CD4-positive, alpha-beta T cell treated with Interleukin-4 for 4 hours (primary cell): ENCODE measurements around the gene IL36A.

Experiments used
- DNase-seq: peaks from one replicate; pipeline ENCODE4 v3.0.0-alpha.2; 2020

IL36A gene

GRCh38 chr2:113009622-113010021, 4.4 kb downstream of the IL36A start:
- DNase-seq, result no peak

GRCh38 chr2:113010088-113010487, 4.8 kb downstream of the IL36A start:
- no peak for DNase-seq

GRCh38 chr2:113011108-113011507, 5.8 kb downstream of the IL36A start:
- no peak for DNase-seq

- DNase-seq, result no peak
These were observed 7.4 kb downstream of the IL36A start for GRCh38 chr2:113012436-113013335.

GRCh38 chr2:113013336-113013661, 8.0 kb downstream of the IL36A start:
- no peak for DNase-seq

GRCh38 chr2:113014067-113014466, 8.8 kb downstream of the IL36A start:
- no peak for DNase-seq

- no peak for DNase-seq
These were observed 9.8 kb downstream of the IL36A start for GRCh38 chr2:113015042-113015441.

GRCh38 chr2:113015655-113016054, 10.4 kb downstream of the IL36A start:
- DNase-seq, result no peak

GRCh38 chr2:113018509-113018908, 13.2 kb downstream of the IL36A start:
- no peak for DNase-seq

- no peak for DNase-seq
These were observed 16.1 kb downstream of the IL36A start for GRCh38 chr2:113021312-113021711.

- DNase-seq, result no peak
These were observed 19.5 kb downstream of the IL36A start for GRCh38 chr2:113024764-113025163.

- no peak for DNase-seq
These were observed 20.5 kb downstream of the IL36A start for GRCh38 chr2:113025737-113026136.

- DNase-seq, result no peak
These were observed 22.4 kb downstream of the IL36A start for GRCh38 chr2:113027691-113028090.

- DNase-seq, result no peak
These were observed 22.9 kb downstream of the IL36A start for GRCh38 chr2:113028112-113028511.

GRCh38 chr2:113032737-113033136, 27.5 kb downstream of the IL36A start:
- DNase-seq, result no peak

GRCh38 chr2:113034016-113034415, 28.8 kb downstream of the IL36A start:
- DNase-seq, result no peak

- DNase-seq, result no peak
These were observed 31.5 kb downstream of the IL36A start for GRCh38 chr2:113036763-113037162.

GRCh38 chr2:113038291-113038690, 33.0 kb downstream of the IL36A start:
- no peak for DNase-seq

- no peak for DNase-seq
These were observed 33.9 kb downstream of the IL36A start for GRCh38 chr2:113039158-113039557.

- no peak for DNase-seq
These were observed 34.5 kb downstream of the IL36A start for GRCh38 chr2:113039719-113040118.

GRCh38 chr2:113041871-113042270, 36.6 kb downstream of the IL36A start:
- DNase-seq, result no peak

- no peak for DNase-seq
These were observed 41.2 kb downstream of the IL36A start for GRCh38 chr2:113046465-113046864.

GRCh38 chr2:113050921-113051895, 45.9 kb downstream of the IL36A start:
- DNase-seq, result no peak

- DNase-seq, result no peak
These were observed 47.2 kb downstream of the IL36A start, which contains the start of gene IL36B for GRCh38 chr2:113052396-113052917. Gene IL36B, minus strand, starts transcription at chr2:113052867.
